Pancreas (tissue), 10 donors: ENCODE data around the gene KHNYN. TPM values are rescaled to one million over a fixed set of nuclear protein-coding genes. Genes with fewer than 3 reads are reported as not detected.
A peak's percentile ranks its signal among the peaks of the same experiment; 100 is the strongest.

ENCODE experiments used
- ATAC-seq, 4 donors: fragments of 200-7000 bp; cut with Tn5 transposase; one replicate each; pipeline versions ENCODE4 v1.8.0 to v1.9.1; 2020; ENCODE audit warnings: mild to moderate bottlenecking in 4 of 4, moderate library complexity in 4 of 4
- DNase-seq, 6 donors: peaks; one replicate each; pipeline ENCODE4 v3.0.0-alpha.2; 2020
- FAIRE-seq: peaks from 2 replicates; lab custom pipeline; 2012; peaks lifted over from hg19 to GRCh38; lab: Jason Lieb, UNC
- H3K27ac ChIP-seq, 4 donors: fragments of 200-600 bp; sonication (generic); 1 replicate in 3 of 4; 2 replicates in 1 of 4; pipeline versions ENCODE4 v1.5.0 to v1.8.0; 2020
- H3K27me3 ChIP-seq, 4 donors: fragments of 200-600 bp; one replicate each; pipeline ENCODE4 v1.8.0; 2021
- H3K36me3 ChIP-seq, 3 donors: fragments of 200-600 bp; sonication (generic) in 1 of 3; one replicate each; pipeline versions ENCODE4 v1.5.0 to v1.8.0; 2020 to 2021
- H3K4me1 ChIP-seq, 3 donors: fragments of 200-600 bp; one replicate each; pipeline ENCODE4 v1.8.0; 2021
- H3K4me3 ChIP-seq, 4 donors: fragments of 200-600 bp; sonication (generic) in 2 of 4; one replicate each; pipeline versions ENCODE4 v1.5.0 to v1.8.0; 2020 to 2021
- H3K9me3 ChIP-seq, 4 donors: fragments of 200-600 bp; one replicate each; pipeline ENCODE4 v1.8.0; 2021
- WGBS, 2 donors: extraction: QIAGEN DNeasy Blood & Tissue Kit; methylation state at CpG; one replicate each; pipeline ENCODE4 v1.1.7; 2013; 5-methylcytosine and 5-hydroxymethylcytosine counted together
- intact Hi-C, 3 donors: fragments of 100-400 bp; cut with DNase I; formaldehyde crosslinking; loops; one replicate each; pipeline versions ENCODE4 v1.11.1 to v1.14.2; 2022
- polyA plus RNA-seq, 2 donors: library from polyadenylated mRNA; stranded (reverse); fragments of 200-250 nt; gene quantifications; one replicate each; pipeline ENCODE4 v1.2.3, GENCODE V29; 2013
- total RNA-seq, 6 donors: library from RNA; stranded (reverse); fragmentation: NEBNext Ultra II Directional in 4 of 6; extraction: Animal tissue kit (Norgen Biotek cat#: 25700) in 4 of 6; gene quantifications; one replicate each; pipeline versions ENCODE4 v1.2.1 to v1.2.4, GENCODE V29; 2021 to 2023
- TF ChIP-seq, protein P1 (sequence below), 4 donors: fragments of 200-600 bp; sonication (generic) in 3 of 4; IDR thresholded peaks; one replicate each; pipeline versions ENCODE4 v1.5.0 to v1.8.0; 2021; ENCODE audit warnings: antibody characterized with exemption in 4 of 4
- donor health status: healthy with polysubstance abuse.
- donor health status: DM: no; HTN: no; CAD: no; lungs with moderate emphysema.
- donor health status: DM: no; HTN: no; CAD: no.
- donor health status: control.
- donor health status: control.
- donor health status: Bipolar disorder and iron deficiency.
- donor health status: DM: yes; HTN: yes; CAD: no.
- donor health status: DM: no; HTN: no; CAD: no.
- donor health status: DM: no; HTN: no; CAD: no.
- donor health status: DM: yes; HTN: yes; CAD: no.

KHNYN gene
- total and polyA plus RNA-seq, 8 donors, result 21.8 to 42.9 (median 26.8) TPM

DNA sequence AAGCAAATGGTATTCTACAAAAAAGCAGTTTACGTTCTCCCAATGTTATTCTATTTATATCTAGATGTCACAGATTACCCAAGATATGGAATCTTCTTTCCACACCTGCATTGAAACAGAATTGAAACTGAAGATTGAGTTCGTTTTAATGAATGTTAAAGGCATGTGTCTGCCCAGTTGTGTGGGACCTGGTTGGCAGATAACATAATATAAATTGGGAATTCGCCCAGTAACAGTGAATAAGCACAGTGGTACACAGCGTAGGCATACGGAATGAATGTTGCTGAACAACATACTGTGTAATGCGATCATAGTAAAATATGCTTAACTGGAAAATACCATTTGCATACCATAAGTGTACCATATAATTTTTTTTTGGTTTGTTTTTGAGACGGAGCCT is 4.3 kb downstream of the KHNYN start:
- ATAC-seq, result no peak
- intact Hi-C loops, result loop anchor here (5.0 to 10.0 kb wide), 3 partner anchors 62 to 102 kb away; partner anchors contain the start of genes ADCY4 (in 1 of the 3) and RIPK3 (in 1 of the 3)
- WGBS, 2 donors, result 71 to 74% methylated on average over 7 of the region's 7 CpGs
- no peak for FAIRE-seq
- TF ChIP-seq, protein P1, sequence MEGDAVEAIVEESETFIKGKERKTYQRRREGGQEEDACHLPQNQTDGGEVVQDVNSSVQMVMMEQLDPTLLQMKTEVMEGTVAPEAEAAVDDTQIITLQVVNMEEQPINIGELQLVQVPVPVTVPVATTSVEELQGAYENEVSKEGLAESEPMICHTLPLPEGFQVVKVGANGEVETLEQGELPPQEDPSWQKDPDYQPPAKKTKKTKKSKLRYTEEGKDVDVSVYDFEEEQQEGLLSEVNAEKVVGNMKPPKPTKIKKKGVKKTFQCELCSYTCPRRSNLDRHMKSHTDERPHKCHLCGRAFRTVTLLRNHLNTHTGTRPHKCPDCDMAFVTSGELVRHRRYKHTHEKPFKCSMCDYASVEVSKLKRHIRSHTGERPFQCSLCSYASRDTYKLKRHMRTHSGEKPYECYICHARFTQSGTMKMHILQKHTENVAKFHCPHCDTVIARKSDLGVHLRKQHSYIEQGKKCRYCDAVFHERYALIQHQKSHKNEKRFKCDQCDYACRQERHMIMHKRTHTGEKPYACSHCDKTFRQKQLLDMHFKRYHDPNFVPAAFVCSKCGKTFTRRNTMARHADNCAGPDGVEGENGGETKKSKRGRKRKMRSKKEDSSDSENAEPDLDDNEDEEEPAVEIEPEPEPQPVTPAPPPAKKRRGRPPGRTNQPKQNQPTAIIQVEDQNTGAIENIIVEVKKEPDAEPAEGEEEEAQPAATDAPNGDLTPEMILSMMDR (IDR thresholded peaks at IDR 0.05), result no peak
- no peak overlapping the region for H3K4me3 ChIP-seq
- H3K27ac ChIP-seq, result no peak overlapping the region
- no peaks in the 10 kb centered on the region for H3K9me3 ChIP-seq
- no peak for DNase-seq
- H3K27me3 ChIP-seq, result no peaks in the 10 kb centered on the region
- H3K36me3 ChIP-seq, result peaks cover 0 to 33% (median 20%) of the 10 kb centered on the region in 3 donors
- H3K4me1 ChIP-seq, result peaks cover 0 to 26% (median 19%) of the 10 kb centered on the region in 3 donors

DNA sequence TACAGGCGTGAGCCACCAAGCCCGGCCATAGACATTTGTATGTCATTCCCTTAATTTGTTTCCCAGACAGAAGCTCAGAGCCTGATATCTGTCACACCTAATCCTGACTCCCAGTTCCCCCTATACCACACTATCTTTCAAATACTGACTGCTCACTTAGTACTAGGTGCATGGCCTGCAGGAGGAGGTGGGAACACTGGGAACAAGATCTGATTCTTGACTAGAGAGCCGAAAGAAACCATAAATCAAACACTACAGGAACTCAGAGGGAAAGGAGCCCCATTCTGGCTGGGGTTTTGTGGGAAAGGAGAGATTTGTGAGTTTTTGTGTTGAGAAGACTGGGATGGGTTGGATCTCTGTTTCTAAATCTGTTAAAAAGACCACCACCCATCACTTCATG is 4.9 kb downstream of the KHNYN start:
- Histone ChIP-seq H3K27me3 (no peaks in the 10 kb centered on the region), H3K9me3 (no peaks in the 10 kb centered on the region), H3K4me1 (peaks cover 0 to 22% (median 13%) of the 10 kb centered on the region in 3 donors), H3K36me3 (peaks cover 0 to 39% (median 20%) of the 10 kb centered on the region in 3 donors), H3K27ac (no peak overlapping the region), H3K4me3 (no peak overlapping the region)
- FAIRE-seq (no peak), DNase-seq (no peak), ATAC-seq (no peak)
- TF ChIP-seq, protein P1 (IDR thresholded peaks at IDR 0.05), result no peak
- 77 to 78% methylated on average over 3 of the region's 3 CpGs for WGBS, 2 donors
- intact Hi-C loops, result loop anchor here (5.0 to 10.0 kb wide), 3 partner anchors 62 to 102 kb away; partner anchors contain the start of genes ADCY4 (in 1 of the 3) and RIPK3 (in 1 of the 3)

GRCh38 chr14:24435192-24435810 is 5.5 kb downstream of the KHNYN start:
- H3K9me3 ChIP-seq, result no peaks in the 10 kb centered on the region
- H3K4me1 ChIP-seq, result peaks cover 0 to 27% (median 13%) of the 10 kb centered on the region in 3 donors
- TF ChIP-seq, protein P1 (IDR thresholded peaks at IDR 0.05), result no peak
- H3K4me3 ChIP-seq, result no peak overlapping the region
- peaks cover 0 to 40% (median 20%) of the 10 kb centered on the region in 3 donors for H3K36me3 ChIP-seq
- intact Hi-C loops, result loop anchor here in 1 of 3 donors (10.0 kb wide), 1 partner anchor 100 kb away; the partner anchor contains the start of genes ADCY4 and RIPK3
- ATAC-seq (no peak), DNase-seq (no peak), FAIRE-seq (no peak)
- no peak overlapping the region for H3K27ac ChIP-seq
- no peaks in the 10 kb centered on the region for H3K27me3 ChIP-seq
- 65 to 69% methylated on average over 2 of the region's 2 CpGs for WGBS, 2 donors

DNA sequence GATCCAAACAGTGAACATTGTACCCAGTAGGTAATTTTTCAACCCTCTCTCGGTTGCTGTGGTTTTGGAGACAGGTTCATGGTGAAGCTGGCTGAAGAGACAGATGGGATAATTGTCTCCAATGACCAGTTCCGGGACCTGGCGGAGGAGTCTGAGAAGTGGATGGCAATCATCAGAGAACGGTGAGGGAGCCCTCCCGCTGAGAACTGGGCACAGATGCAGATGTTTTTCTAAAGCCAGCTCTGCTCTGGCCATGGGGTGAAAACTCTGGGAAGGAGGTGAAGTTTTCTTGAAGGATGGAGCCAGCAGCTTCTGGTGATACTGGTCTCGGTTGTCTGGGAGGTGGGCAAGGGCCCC is 6.2 kb downstream of the KHNYN start:
- H3K4me3 ChIP-seq, result no peak overlapping the region
- FAIRE-seq, result no peak
- H3K36me3 ChIP-seq, result peaks cover 0 to 40% (median 20%) of the 10 kb centered on the region in 3 donors
- intact Hi-C loops, result loop anchor here in 1 of 3 donors (10.0 kb wide), 1 partner anchor 101 kb away; the partner anchor contains the start of genes ADCY4 and RIPK3
- ATAC-seq, result no peak
- WGBS, 2 donors, result 60 to 62% methylated on average over 6 of the region's 6 CpGs
- TF ChIP-seq, protein P1 (IDR thresholded peaks at IDR 0.05), result no peak
- H3K27me3 ChIP-seq, result no peaks in the 10 kb centered on the region
- H3K9me3 ChIP-seq, result no peaks in the 10 kb centered on the region
- no peak for DNase-seq
- peaks cover under 1 to 29% (median 13%) of the 10 kb centered on the region in 3 donors for H3K4me1 ChIP-seq
- H3K27ac ChIP-seq, result peak overlapping the region in 1 of 4 donors; percentile 33
